Astrocyte (in vitro differentiated cells and primary cell): ENCODE data around the gene DCUN1D2.

Experiments used
- CTCF ChIP-seq: IDR thresholded peaks from 2 replicates; pipeline ENCODE4 v1.5.1; 2011; ENCODE audit warnings: low read depth, mild to moderate bottlenecking, inconsistent platforms, low read length, moderate library complexity; ENCODE audit not compliant: insufficient read depth
- EZH2 ChIP-seq: IDR thresholded peaks from 2 replicates; pipeline ENCODE4 v1.6.1; 2012; ENCODE audit warnings: mild to moderate bottlenecking, low read length, inconsistent platforms; ENCODE audit not compliant: insufficient read depth

- TF ChIP-seq CTCF (no peak), EZH2 (no peak)
Observed at GRCh38 chr13:113432506-113433270, 57.8 kb downstream of the DCUN1D2 start.
